Lower leg skin (tissue), 4 donors: ENCODE results near the gene BBS7. TPM values are rescaled to one million over a fixed set of nuclear protein-coding genes. Genes with fewer than 3 reads are reported as not detected.

ENCODE experiments used
- DNase-seq, 2 donors: peaks; one replicate each; pipeline ENCODE4 v3.0.0-alpha.2; 2019; ENCODE audit warnings: low spot score in 2 of 2
- H3K4me3 ChIP-seq: fragments of 200-600 bp; sonication (generic); 2 replicates; pipeline ENCODE4 v1.5.1; 2017; ENCODE audit warnings: mild to moderate bottlenecking, low read depth; ENCODE audit not compliant: poor library complexity, severe bottlenecking
- POLR2A ChIP-seq, 2 donors: fragments of 450-650 bp; IDR thresholded peaks; one replicate each; pipeline ENCODE4 v1.6.1; 2016 to 2017; ENCODE audit warnings: antibody characterized with exemption in 2 of 2, mild to moderate bottlenecking in 1 of 2, moderate library complexity in 1 of 2
- WGBS, 2 donors: methylation state at CpG; one replicate each; pipeline ENCODE4 v1.1.5; 2018; 5-methylcytosine and 5-hydroxymethylcytosine counted together
- intact Hi-C: fragments of 100-400 bp; cut with DNase I; formaldehyde crosslinking; loops from one replicate; pipeline ENCODE4 v1.15.0; 2023; ENCODE audit warnings: low total_unique reads
- total RNA-seq, 4 donors: library from RNA; depleted of rRNA; stranded (reverse); fragments of >200 nt; gene quantifications; one replicate each; pipeline ENCODE4 v1.1.0, GENCODE V29; 2016
- TF ChIP-seq, protein P1 (sequence below), 3 donors: fragments of 450-650 bp; IDR thresholded peaks; one replicate each; pipeline ENCODE4 v1.5.1; 2016; ENCODE audit warnings: antibody characterized with exemption in 3 of 3, mild to moderate bottlenecking in 3 of 3, moderate library complexity in 2 of 3

BBS7 gene
- total RNA-seq, 4 donors from 2014 or later = 11.7 to 19.8 (median 11.9) TPM

DNA sequence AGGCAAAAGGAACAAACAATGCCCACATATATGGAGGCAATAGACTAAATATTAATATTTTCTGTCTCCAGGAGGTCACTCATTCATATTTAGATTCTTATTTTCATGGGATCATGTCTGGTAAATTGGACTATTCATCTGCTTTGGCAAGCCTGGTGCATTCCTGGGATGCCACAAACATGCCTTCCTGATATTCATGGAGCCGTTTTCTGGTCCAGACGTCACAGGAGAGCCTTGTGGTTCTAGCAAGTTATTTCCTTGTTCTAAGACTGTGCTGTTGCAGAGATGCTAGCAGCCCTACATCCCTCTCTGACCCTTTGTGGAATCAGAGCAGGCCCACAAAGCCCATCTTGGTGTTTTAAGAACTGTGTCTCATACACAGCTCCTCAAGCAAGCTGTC is 85.3 kb downstream of the BBS7 start:
- intact Hi-C loops = no loop called here
- H3K4me3 ChIP-seq = no peak overlapping the region
- TF ChIP-seq, protein P1, sequence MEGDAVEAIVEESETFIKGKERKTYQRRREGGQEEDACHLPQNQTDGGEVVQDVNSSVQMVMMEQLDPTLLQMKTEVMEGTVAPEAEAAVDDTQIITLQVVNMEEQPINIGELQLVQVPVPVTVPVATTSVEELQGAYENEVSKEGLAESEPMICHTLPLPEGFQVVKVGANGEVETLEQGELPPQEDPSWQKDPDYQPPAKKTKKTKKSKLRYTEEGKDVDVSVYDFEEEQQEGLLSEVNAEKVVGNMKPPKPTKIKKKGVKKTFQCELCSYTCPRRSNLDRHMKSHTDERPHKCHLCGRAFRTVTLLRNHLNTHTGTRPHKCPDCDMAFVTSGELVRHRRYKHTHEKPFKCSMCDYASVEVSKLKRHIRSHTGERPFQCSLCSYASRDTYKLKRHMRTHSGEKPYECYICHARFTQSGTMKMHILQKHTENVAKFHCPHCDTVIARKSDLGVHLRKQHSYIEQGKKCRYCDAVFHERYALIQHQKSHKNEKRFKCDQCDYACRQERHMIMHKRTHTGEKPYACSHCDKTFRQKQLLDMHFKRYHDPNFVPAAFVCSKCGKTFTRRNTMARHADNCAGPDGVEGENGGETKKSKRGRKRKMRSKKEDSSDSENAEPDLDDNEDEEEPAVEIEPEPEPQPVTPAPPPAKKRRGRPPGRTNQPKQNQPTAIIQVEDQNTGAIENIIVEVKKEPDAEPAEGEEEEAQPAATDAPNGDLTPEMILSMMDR (IDR thresholded peaks at IDR 0.05) = no peak
- TF ChIP-seq POLR2A (IDR thresholded peaks at IDR 0.05) = no peak
- 11 to 19% methylated on average over 2 of the region's 2 CpGs for WGBS, 2 donors
- no peak for DNase-seq

DNA sequence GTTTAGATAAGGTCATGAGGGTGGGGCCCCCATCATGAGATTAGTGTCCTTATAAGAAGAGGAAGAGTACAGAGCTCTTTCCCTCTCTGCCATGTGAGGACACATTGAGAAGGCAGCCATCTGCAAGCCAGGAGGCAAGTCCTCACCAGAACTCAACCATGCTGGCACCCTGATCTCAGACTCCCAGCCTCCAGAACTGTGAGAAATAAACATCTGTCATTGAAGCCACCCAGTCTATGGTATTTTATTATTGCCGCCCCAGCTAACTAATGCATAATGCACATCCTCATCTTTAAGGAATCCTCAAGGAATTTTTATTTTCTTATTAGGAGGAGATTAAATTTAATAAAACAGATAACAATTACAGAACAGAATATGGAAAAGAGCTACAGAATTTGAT is 85.9 kb downstream of the BBS7 start:
- 96 to 97% methylated on average over 1 of the region's 1 CpG for WGBS, 2 donors
- intact Hi-C loops = no loop called here
- TF ChIP-seq, protein P1 (IDR thresholded peaks at IDR 0.05) = no peak
- TF ChIP-seq POLR2A (IDR thresholded peaks at IDR 0.05) = no peak

DNA sequence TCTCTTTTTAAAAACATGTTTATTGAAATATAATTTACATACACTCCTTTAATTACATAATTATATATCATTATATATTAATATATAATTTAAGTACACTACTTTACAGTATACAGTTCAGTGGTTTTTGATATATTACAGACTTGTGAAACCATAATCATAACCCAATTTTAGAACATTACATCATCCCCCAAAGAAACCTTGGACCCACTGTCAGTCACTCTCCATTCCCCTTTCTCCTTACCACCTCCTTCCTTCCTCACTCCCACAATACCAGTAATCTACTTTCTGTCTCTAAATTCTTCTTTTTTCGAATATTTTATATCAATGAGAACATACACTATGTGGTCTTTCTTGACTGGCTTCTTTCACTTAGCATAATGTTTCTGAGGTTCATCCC is 87.1 kb downstream of the BBS7 start:
- intact Hi-C loops = no loop called here
- no peak for DNase-seq
- WGBS, 2 donors = 69 to 76% methylated on average over 1 of the region's 1 CpG
- H3K4me3 ChIP-seq = no peak overlapping the region
- TF ChIP-seq POLR2A (IDR thresholded peaks at IDR 0.05) = no peak
- TF ChIP-seq, protein P1 (IDR thresholded peaks at IDR 0.05) = no peak

More for the DNA sequence above, 85.9 kb downstream of the BBS7 start:
- H3K4me3 ChIP-seq = no peak overlapping the region
- no peak for DNase-seq

DNA sequence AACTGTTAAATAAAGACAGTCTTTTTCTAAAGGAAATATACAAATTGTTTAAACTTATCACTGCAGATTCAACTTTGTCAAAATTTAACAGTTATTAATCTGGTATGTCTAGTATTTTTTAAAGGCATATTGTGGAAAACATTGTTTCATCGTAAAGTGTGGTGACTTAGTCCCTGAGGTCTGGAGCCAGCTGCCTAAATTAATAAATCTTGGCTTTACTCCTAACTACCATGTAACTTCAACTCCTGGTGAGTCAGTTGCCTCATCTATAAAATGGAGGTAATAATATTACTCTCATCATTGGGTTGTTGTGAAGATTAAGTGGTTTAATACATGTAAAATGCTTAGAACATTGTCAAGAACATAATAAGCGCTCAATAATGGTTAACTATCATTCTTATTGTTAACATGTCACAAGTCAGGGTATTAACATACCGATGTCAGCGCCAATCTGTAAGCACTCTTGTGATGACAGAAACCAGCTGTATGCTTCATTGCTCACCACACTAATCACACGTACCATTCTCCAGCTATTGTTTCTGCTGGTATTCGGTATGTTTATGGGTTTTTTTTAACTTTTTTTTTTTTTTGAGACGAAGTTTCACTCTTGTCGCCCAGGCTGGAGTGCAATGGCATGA is 91.2 kb downstream of the BBS7 start:
- DNase-seq = no peak
- H3K4me3 ChIP-seq = no peak overlapping the region
- intact Hi-C loops = no loop called here
- no peak for TF ChIP-seq POLR2A (IDR thresholded peaks at IDR 0.05)
- TF ChIP-seq, protein P1 (IDR thresholded peaks at IDR 0.05) = no peak
- 71 to 77% methylated on average over 8 of the region's 8 CpGs for WGBS, 2 donors

DNA sequence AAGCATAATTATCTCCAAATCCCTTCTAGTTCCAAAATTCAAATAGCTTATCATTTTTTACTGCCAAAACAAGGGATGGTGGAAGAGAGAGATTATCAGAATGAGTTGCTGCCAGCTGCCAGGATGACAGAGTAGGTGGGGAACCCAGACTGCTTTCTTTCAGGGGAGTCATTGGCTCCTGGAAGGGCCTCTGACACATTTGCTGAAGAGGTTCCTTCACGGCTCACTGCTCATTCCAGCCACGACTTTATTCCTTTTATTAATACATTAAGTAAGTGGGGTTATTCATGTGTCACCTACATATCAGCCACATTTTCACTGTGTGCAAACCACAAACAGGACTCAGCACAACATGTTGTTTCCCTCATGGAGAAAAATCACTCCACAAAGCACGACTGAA is 92.6 kb downstream of the BBS7 start:
- no peak for DNase-seq
- 33 to 45% methylated on average over 3 of the region's 3 CpGs for WGBS, 2 donors
- no peak overlapping the region for H3K4me3 ChIP-seq
- intact Hi-C loops = no loop called here
- TF ChIP-seq POLR2A (IDR thresholded peaks at IDR 0.05) = no peak
- TF ChIP-seq, protein P1 (IDR thresholded peaks at IDR 0.05) = no peak
